Measurements from ENCODE around the gene REST. TPM values are rescaled to one million over a fixed set of nuclear protein-coding genes. Genes with fewer than 3 reads are reported as not detected.
A peak's percentile ranks its signal among the peaks of the same experiment; 100 is the strongest.

Gene REST
- total RNA-seq, 1 experiment from 2014 or later, result 22.3 TPM

DNA sequence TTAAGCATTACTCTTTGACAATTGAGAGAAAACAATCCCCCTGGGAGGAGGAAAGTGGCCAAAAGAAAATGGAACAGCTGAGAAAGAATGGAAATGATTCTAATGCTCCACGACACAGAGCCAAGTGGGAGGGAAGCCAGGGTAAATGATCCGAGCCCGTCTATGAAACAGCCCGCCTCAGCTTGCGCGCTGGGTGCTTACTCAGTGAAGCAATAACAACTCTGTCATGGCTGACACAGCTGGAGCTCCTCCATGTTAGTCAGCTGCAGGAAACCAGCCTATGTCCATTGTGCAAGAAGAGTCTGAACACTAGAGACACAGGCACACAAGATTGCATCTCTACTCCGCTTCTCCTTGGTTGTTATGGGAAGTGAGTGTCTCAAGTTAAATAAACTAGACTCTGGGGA is 50.4 kb downstream of the REST start:
- DNase-seq (ENCODE audit: low read depth, low spot score), result no peak
- in situ Hi-C loops (cut with HindIII; ENCODE audit: low pct_unique_long_range_greater_than_20kb, low sequenced_read_pairs), result no loop called here

DNA sequence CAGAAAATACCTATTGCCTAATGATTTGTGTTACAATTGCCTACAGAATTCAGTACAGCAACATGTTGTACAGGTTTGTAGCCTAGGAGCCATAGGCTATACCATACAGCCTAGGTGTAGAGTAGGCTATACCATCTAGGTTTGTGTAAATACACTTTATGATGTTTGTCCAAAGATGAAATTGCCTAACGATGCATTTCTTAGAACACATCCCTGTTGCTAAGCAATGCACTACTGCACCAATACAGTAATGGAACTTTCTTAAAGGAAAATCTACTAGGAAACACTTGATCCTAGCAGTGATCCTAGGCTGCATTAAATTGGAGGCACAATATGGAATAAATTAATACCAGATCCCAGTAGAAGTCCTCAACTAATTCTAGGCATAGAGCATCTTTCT is 51.4 kb downstream of the REST start:
- in situ Hi-C loops (cut with HindIII; ENCODE audit: low pct_unique_long_range_greater_than_20kb, low sequenced_read_pairs), result no loop called here

DNA sequence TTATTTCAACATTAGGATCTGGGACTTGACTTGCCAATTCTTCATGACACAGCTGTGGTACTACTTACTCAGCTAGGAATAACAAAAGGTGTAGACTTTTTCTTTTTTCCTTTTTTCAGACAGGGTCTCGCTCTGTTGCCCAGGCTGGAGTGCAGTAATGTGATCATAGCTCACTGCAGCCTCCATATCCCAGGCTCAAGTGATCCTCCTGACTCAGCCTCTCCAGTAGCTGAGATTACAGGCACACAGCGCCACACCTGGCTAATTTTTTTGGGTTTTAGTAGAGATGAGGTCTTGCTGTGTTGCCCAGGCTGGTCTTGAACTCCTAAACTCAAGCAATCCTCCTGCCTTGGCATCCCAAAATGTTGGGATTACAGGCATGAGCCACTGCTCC is 53.4 kb downstream of the REST start:
- no peak for DNase-seq (ENCODE audit: low read depth, low spot score)
- in situ Hi-C loops (cut with HindIII; ENCODE audit: low pct_unique_long_range_greater_than_20kb, low sequenced_read_pairs), result no loop called here

More for the DNA sequence above, 51.4 kb downstream of the REST start:
- no peak for DNase-seq (ENCODE audit: low read depth, low spot score)

DNA sequence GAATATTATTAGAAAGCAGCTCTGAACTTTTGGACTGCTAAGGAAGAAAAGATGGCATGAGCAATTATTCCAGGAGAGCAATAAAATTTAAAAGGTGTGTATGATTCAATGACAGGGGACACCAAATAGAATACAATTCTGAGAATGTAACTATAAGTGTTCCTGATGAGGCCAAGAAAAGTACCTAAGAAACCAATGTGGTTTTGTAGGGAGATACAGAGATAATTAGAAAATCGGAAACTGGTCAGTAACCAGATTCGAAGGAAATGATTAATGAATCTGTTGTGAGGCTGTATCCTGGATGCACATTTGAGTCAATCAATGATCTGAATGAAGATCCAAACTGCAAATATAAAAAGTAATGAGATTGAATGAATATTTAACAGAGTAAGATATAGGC is 63.7 kb downstream of the REST start:
- in situ Hi-C loops (cut with HindIII; ENCODE audit: low pct_unique_long_range_greater_than_20kb, low sequenced_read_pairs), result no loop called here
- DNase-seq (ENCODE audit: low read depth, low spot score), result no peak

DNA sequence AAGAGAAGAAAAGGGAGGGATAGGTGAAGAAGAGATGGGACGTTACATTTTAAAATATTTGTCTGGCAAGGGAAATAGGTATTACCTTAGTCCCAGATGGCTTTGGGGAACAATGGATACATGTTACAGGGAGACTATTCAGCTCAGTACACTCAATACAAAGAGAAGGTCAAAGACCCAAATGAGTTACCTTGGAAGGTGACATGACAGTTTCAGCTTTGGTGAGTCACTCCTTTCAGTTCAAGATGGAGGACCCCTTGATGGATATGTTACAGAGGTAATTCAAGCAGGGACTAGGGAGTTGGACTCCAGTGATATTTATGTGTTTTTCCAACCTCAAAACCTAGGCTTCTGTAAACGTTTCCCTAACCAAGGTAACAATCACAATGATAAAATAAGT is 64.7 kb downstream of the REST start:
- in situ Hi-C loops (cut with HindIII; ENCODE audit: low pct_unique_long_range_greater_than_20kb, low sequenced_read_pairs), result no loop called here
- DNase-seq (ENCODE audit: low read depth, low spot score), result no peak

DNA sequence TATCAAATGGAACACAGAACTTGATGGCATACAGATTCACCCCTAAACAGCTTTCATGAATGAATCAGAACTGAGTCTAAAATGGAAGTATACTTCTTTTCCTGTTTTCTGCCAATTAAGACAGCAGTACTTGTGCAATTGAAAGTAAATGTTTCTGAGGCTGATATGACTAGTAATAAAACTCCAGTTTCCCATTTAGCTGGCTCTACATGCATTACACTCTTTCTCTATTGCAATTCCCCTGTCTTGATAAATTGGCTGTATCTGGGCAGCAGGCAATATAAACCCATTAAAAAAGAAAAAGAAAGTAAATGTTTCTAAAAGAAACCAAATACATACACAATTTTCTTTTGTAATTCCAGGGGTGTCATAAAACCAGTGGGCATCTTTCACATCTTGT is 65.1 kb downstream of the REST start:
- DNase-seq (ENCODE audit: low read depth, low spot score), result no peak
- in situ Hi-C loops (cut with HindIII; ENCODE audit: low pct_unique_long_range_greater_than_20kb, low sequenced_read_pairs), result no loop called here

DNA sequence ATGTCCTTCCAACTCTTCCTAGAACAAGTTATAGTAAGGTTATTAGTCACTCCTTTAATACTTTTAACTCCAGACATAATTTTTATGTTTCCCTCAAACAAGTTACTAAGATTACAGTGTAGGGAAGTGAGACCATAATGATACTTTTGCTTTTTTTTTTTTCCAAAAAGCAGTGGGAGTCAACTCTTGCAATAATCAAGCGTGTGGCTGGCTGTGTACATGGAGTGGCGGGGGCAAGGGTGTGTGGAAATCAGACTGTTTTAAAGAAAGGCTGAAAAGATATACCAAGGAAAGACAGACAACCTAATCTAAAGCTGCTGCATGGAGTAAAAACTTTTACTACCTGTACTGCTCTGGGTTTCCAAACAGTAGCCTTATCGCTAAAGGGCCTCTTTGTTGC is 65.6 kb downstream of the REST start:
- no peak for DNase-seq (ENCODE audit: low read depth, low spot score)
- in situ Hi-C loops (cut with HindIII; ENCODE audit: low pct_unique_long_range_greater_than_20kb, low sequenced_read_pairs), result no loop called here

DNA sequence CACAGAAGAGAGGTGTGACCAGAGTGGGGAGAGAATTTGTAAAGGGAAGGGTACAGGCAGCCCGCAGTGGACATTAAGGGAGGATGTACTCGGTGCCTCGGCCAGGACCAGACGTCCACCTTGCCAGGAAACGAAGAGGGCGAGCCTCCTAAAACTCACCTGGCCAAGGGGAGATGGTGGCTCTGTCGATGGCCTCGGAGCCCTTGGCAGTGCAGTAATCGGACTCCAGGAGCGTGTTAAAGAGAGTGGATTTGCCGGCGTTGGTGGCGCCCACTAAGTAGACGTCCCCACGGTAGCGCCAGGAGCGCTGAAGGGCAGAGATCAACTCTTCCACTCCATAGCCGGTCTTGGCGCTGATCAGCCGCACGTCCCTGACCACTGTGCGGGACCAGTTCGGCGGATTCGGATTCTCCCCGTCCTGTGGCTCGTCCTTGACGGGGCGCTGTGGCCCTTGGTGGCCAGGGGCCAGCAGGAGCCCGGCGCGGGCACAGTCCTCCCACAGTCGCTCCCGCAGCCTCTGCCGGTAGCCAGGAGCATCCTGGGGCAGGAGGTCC is 68.7 kb downstream of the REST start:
- no peak for DNase-seq (ENCODE audit: low read depth, low spot score)
- in situ Hi-C loops (cut with HindIII; ENCODE audit: low pct_unique_long_range_greater_than_20kb, low sequenced_read_pairs), result no loop called here

DNA sequence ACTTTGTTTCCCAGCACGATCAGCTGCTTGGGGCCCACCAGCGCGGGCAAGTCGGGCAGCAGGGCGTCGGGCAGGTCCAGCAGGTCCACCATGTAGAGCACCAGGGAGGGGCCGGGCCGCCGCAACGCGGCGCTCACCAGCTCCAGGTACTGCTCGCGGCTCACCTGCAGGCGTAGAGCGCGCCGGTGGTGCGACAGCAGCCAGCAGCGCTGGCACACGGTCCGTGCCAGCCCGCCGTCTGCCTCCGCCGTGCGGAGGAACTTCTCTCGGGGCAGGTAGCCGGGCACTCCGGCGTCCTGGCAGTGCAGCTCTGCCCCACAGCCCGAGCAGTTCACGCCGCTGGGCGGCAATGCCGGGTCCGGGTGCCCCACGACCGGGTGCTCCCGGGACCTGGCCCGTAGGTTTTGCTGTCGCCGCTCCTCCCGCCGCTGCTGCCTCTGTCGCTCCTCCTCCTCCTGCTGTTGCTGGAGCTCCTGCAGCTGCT is 69.2 kb downstream of the REST start:
- no peak for DNase-seq (ENCODE audit: low read depth, low spot score)
- in situ Hi-C loops (cut with HindIII; ENCODE audit: low pct_unique_long_range_greater_than_20kb, low sequenced_read_pairs), result no loop called here

DNA sequence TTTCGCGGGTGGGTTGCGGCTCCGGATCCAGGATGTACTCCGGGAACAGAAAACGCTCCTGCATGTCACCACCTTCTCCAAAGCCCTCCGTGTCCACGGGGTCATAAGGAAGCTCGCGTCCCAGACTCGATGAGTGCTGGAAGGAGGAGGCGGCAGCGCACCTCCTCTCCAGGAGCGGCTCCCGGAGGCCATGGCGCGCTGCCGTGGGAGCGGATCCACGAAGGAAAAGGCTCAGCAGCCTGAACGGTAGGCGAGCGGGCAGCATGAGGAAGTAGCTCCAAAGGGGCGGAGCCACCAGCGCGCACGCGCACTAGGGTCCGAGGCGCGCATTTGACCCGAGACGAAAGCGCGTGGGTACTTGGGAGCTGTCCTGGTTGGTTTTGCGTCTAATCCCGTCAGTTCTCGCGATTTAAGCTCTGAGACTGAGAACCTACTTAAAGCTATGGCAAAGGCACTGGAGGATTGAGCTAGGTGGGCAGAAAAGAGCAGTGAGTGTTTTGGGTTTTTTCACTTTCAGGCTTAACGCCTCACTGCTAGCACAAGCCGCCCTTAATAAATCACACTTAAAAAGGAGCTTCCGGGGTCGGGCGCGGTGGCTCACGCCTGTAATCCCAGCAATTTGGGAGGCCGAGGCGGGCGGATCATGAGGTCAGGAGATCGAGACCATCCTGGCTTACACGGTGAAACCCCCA is 69.8 kb downstream of the REST start, which contains the start of gene NOA1:
Gene NOA1, minus strand, starts transcription at position 286 of the 692 bp plus-strand sequence. Its CDS starts 21 bp downstream, at position 265.
- peak; percentile 98 for DNase-seq (ENCODE audit: low read depth, low spot score)
- in situ Hi-C loops (cut with HindIII; ENCODE audit: low pct_unique_long_range_greater_than_20kb, low sequenced_read_pairs), result no loop called here

DNA sequence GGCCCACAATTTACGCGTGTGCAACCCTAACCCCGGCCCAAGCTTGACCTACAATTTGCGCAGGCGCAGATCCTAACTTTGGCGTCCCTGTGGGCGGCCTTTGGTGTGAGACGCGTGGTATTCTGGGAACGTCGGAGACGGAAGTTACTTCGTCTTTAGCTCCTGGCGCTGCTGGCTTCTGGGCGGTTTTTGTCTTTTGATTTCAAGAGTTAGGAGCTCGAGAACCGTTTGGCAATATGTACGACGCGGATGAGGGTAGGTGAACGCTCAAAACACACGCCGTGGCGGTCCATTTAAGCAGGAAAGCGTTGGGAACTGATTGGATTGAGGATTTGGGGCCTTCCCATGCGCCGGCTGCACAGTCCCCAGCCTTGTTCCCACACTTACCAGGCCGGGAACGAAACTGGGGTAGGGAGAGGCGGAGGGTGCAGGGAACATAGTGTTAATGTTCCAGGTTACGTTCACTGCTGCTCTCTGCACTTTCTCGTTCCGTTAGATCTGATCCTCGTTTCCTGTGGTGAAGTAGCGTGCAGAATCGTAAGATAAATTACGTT is 71.1 kb downstream of the REST start, which contains the start of gene POLR2B:
Gene POLR2B, plus strand, starts transcription at position 147 of the 554 bp plus-strand sequence. Its CDS starts 90 bp downstream, at position 237.
- in situ Hi-C loops (cut with HindIII; ENCODE audit: low pct_unique_long_range_greater_than_20kb, low sequenced_read_pairs), result no loop called here
- DNase-seq (ENCODE audit: low read depth, low spot score), result peak; percentile 96

DNA sequence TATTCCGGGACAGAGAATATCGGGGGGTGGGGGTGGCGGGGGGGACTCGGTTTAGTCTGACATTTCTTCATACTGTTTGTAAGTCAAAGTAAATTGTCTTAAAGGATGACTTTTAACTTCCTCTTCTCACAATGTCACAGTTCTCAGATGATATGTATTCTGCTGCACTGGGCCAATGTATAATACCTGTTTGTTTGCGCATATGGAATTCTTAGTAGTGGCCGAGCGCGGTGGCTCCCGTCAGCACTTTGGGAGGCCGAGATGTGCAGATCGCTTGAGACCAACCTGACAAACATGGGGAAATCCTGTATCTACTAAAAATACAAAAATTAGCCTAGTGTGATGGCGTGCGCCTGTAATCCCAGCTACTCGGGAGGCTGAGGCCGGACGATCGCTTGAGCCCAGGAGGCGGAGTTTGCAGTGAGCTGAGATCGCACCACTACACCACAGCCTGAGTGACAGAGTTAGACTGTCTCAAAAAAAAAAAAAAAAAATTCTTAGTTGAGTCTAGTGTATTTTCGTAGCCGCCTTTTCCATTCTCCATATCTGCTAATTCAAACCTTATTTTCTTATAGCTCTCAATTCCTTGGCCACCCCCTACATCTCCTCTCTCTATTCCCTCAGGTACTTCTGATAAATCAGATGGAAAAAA is 71.8 kb downstream of the REST start:
- peak; percentile 49 for DNase-seq (ENCODE audit: low read depth, low spot score)
- in situ Hi-C loops (cut with HindIII; ENCODE audit: low pct_unique_long_range_greater_than_20kb, low sequenced_read_pairs), result no loop called here

DNA sequence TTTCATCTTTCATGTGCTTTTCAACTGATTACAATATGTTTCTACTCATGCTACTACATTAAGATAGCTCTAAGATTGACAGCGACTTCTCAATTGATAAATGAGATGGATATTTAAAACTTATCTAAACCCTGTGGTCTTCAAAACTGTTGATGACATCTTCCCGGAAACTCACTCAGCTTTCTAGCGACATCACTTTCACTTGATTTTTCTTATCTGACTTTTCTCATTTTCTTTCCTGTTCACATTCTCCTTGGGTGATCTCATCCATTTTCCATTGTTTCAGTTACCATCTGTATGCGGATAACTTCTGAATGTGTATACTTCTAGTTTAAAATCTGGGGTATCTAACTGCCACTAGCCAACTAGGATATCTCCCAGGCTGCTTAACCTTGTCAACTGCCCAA is 74.1 kb downstream of the REST start:
- in situ Hi-C loops (cut with HindIII; ENCODE audit: low pct_unique_long_range_greater_than_20kb, low sequenced_read_pairs), result no loop called here
- DNase-seq (ENCODE audit: low read depth, low spot score), result no peak

DNA sequence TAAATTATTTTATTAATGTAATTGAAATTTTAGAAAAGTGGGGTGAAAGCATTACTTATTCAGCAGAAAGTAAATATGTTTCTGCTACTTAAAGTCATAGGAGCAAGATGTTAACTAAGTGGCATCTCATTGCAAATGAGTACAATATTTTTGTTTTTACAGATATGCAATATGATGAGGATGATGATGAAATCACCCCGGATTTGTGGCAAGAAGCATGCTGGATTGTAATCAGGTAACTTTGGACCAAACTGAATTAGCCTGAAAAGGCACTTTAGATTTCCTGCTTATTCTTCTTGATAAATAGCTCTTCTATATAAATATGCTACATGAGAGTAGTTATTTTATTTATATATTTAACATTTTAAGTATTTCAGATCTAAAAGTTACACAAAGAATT is 78.5 kb downstream of the REST start:
- in situ Hi-C loops (cut with HindIII; ENCODE audit: low pct_unique_long_range_greater_than_20kb, low sequenced_read_pairs), result no loop called here

DNA sequence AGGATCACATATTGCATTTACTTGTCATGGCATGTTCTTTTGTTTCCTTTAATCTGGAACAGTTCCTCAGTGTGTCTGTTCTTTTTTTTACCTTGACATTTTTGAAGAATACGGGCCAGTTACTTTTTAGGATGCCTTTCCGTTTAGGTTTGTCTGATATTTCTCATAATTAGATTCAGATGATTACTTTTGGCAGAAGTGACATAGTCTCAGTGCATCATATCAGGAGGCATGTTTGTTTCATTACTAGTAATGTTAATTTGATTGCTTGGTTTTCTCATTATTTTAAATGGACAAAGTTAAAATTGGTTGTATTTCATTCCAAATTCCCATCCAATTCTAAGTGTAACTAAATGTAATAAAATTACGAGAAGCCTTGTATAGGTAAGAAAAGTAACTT is 79.3 kb downstream of the REST start:
- DNase-seq (ENCODE audit: low read depth, low spot score), result no peak
- in situ Hi-C loops (cut with HindIII; ENCODE audit: low pct_unique_long_range_greater_than_20kb, low sequenced_read_pairs), result no loop called here

More for the DNA sequence above, 78.5 kb downstream of the REST start:
- no peak for DNase-seq (ENCODE audit: low read depth, low spot score)

DNA sequence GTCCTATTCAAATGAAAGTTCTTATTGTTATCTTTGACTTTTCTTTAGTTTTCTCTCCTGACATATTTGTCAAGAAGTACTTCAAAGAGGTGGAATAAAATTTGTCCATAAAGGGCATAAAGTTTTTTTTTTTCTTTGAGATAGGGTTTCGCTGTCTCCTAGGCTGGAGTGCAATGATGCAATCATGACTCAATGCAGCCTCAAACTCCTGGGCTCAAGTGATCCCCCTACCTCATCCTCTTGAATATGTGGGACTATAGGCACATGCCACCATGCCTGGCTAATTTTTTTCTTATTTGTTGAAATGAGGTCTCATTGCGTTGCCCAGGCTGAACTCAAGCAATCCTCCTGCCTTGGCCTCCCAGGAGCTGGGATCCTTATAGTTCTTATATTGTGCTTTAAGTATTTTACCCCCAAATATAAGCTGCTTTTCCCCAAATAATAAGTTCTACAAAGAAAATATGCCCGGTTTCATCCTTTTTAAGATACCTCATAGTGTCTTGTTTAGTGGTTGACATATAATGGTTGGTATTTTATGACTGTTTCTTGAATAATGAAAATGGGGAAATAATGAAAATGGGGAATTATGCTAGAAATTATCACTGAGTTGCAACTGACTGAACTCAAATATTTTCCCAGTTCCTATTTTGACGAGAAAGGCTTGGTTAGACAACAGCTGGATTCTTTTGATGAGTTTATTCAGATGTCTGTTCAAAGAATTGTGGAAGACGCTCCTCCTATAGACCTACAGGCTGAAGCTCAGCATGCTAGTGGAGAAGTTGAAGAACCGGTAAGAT is 82.6 kb downstream of the REST start:
- in situ Hi-C loops (cut with HindIII; ENCODE audit: low pct_unique_long_range_greater_than_20kb, low sequenced_read_pairs), result no loop called here

DNA sequence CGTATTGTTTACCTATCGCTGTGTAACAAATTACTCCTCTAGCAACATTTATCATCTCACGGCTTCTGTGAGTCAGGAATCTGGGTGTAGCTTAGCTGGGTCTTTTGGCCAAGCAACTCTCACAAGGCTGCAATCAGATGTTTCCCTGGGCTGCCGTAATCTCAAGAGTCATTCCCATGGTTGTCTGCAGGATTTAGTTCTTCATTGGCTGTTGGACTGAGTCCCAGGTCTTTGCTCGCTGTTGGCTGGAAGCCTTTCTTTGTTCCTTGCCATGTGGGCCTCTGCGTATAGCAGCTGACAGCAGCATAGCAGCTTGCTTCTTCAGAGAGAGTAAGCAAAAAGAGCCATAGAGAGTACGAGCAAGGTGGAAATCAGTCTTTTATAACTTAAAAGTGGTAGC is 87.8 kb downstream of the REST start:
- in situ Hi-C loops (cut with HindIII; ENCODE audit: low pct_unique_long_range_greater_than_20kb, low sequenced_read_pairs), result no loop called here
- DNase-seq (ENCODE audit: low read depth, low spot score), result peak; percentile 70

More for the DNA sequence above, 82.6 kb downstream of the REST start:
- no peak for DNase-seq (ENCODE audit: low read depth, low spot score)

DNA sequence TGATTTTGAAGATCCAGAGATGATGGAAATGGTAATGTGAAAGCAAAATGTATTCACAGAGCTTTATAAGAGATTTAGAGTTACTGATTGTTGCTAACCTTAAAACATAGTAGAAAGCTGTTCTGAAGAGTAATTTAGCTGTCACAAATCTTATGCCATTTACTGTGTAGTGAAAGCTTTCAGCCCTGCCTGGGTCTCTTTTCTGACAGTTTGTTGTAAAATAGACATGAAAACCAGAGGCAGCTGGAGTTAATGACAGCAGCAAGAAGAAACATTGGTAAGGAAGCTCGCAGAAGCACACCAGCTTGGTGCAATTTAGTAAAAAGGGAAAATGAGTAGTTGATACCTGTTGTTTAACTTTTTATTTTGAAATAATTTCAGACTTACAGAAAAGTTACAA is 92.1 kb downstream of the REST start:
- DNase-seq (ENCODE audit: low read depth, low spot score), result no peak
- in situ Hi-C loops (cut with HindIII; ENCODE audit: low pct_unique_long_range_greater_than_20kb, low sequenced_read_pairs), result no loop called here

Data from SK-MEL-5 (cell line).